GM12892 (cell line): Measurements from ENCODE around the gene CD52.
"Not testable (repeated sequence)": the region's sequence is repeated elsewhere in the genome, so short reads cannot be mapped to it uniquely, and the experiment has no call there.

ENCODE experiments used
- DNase-seq: peaks from one replicate; pipeline ENCODE4 v3.0.0; 2011; ENCODE audit not compliant: insufficient read length
- FAIRE-seq: peaks from 2 replicates; lab custom pipeline; 2011; peaks lifted over from hg19 to GRCh38; lab: Jason Lieb, UNC
- POLR2A ChIP-seq: IDR thresholded peaks from 2 replicates; pipeline ENCODE4 v1.6.1; 2011; ENCODE audit warnings: low read depth, low read length, control low read depth
- POLR2AphosphoS5 ChIP-seq: IDR thresholded peaks from 2 replicates; pipeline ENCODE4 v1.6.1; 2011; ENCODE audit warnings: low read depth, low read length, control low read depth
- TAF1 ChIP-seq: IDR thresholded peaks from 2 replicates; pipeline ENCODE4 v1.6.1; 2011; ENCODE audit warnings: low read depth, mild to moderate bottlenecking, control low read depth, low read length, borderline replicate concordance

CD52 gene

DNA sequence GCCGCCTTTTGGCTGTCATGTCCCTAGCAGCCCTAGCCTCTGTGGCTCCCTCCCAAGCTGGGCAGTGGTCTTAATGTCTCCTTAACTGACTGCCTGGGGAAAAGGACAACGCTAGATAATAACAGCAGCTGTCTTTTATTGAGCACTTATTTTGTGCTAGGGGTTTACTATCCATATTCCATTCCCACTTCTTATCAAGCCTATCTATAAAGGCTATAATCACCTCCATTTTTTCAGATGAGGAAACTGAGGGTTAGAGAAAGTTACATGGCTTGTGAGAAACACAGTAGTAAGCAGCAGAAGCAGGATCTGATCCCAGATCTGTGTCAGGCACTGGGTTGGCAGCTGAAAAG, 31.7 kb upstream of the CD52 start:
- TF ChIP-seq TAF1 (no peak), POLR2A (no peak), POLR2AphosphoS5 (no peak)
- no peak for DNase-seq
- FAIRE-seq, result no peak

DNA sequence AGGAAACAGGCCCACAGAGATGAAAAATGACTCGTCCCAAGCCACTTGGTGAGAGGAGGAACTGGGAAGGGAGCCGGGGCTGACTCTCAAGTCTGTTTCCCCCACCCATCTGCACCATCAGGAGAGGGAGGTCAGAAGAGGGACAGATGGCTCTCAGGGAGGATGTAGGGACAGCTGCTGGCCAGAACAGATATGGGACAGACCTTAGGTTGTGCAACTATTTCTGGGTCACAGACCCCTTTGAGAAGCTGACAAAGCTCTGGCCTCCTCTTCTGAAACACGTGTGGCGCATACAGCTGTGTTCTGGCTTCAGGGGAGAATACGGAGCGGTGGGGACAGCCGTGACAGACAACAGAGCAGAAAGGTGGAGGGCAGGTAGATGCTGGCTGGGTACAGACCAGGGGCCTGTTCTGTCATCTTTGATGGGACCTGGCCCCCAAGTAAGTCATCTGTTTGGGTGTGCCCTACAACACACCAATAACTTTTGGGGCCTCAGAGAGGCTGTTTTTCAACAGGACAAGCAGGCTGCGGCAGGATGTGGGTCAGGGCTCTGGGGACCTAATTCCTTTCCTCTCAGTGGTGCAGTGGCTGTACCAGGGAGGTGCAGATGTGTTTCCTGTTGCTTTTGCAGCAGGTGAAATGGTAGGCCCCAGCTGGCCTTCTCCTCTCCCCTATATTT, 30.6 kb upstream of the CD52 start:
- DNase-seq (peak; percentile 71), FAIRE-seq (peak; percentile 82)
- TF ChIP-seq POLR2A (0 out of 2 replicates have a peak, but pooled peaks have one; percentile 57), TAF1 (no peak)

DNA sequence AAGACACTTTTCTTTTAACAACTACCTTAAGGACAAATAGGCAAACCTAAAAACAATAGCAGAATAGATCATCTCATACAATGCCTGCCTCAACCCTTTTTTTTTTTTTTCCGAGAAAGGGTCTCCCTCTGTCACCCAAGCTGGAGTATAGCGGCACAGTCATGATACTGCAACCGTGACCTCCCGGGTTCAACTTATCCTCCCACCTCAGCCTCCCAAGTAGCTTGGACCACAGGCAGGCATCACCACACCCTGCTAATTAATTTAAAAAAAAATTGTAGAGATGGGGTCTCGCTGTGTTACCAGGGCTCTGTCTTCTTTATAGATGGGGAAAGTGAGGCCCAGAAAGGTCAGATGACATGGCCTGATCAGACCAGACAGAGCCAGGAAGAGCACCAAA, 29.9 kb upstream of the CD52 start:
- no peak for FAIRE-seq
- TF ChIP-seq POLR2AphosphoS5 (no peak), TAF1 (no peak), POLR2A (no peak)
- no peak for DNase-seq

DNA sequence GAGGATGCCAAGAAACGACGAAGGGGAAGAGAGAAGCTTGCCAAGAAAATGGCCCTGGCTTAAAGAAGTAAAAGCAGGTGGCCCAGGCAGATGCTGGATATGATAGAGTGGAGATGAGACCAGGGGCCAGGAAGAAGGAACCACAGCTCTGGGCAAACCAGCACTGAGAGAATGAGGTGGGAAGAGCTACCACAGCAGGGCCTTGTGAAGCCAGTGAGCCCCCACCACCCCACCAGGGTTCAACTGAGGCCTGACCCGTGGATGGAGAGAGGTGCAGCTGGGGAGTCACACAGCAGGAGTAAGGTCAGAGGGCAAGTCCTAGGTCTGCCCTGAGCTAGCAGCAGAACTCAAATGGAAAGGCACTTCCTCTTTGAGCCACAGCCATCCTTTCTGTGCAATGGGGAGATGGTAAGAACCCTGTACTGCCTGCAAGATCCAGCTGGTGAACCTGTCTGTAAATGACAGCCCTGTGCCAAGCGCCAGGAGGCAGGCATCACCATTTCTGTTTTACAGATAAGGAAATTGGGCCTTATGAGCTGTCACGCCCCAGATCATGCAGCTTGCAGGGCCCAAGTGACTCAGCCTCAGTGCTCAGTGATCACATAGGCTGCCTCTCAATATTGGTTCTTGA, 29.3 kb upstream of the CD52 start:
- TF ChIP-seq POLR2A (no peak), TAF1 (no peak), POLR2AphosphoS5 (0 out of 2 replicates have a peak, but pooled peaks have one; percentile 18)
- DNase-seq (no peak), FAIRE-seq (peak; percentile 90)

DNA sequence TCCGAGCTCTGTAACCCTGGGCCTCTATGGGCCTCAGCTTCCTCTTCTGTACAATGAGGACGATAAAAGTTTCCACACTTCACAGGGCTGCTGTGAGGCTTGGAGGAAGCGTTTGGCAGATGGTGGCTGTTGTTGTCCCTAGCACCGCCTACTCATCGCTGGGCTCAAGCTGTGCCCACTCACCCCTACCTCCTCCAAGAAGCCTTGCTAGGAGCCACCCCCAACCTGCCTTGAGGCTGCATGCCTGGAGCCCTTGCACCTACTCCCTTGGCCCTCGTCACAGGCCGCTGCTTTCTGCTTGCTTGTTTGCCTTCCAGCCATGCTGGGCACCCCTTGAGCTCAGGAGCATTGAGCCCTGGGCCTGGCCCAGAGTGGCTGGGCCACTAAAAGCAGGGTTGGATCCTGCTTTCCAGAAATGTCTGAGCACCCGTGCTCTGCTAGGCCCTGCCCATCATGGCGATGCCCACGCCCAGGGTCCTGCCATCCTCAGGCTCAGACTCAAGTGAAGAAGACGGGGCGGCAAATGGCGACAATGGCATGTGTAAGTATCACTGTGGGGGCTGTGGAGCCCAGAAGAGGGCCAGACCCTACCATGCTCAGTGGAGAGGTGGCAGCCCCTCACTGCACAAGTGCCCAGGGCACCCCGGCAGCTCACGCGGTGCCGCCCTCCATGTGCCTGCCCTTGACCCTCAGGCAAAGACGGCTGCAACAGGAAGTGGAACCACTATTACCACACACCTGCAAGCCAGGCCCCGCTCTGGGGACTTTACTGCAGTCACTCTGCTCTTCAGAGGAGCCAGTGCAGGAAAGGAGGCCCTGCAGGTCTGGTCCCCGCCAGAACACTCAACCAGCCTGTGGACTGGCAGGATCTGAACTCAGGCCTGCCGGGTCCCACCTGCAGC, 28.3 kb upstream of the CD52 start:
- TF ChIP-seq POLR2A (peak; percentile 57; the same call in 1 of the 2 replicates), POLR2AphosphoS5 (peak; percentile 25; the same call in 1 of the 2 replicates), TAF1 (peak; percentile 13; the same call in 1 of the 2 replicates)
- FAIRE-seq, result peak; percentile 87

DNA sequence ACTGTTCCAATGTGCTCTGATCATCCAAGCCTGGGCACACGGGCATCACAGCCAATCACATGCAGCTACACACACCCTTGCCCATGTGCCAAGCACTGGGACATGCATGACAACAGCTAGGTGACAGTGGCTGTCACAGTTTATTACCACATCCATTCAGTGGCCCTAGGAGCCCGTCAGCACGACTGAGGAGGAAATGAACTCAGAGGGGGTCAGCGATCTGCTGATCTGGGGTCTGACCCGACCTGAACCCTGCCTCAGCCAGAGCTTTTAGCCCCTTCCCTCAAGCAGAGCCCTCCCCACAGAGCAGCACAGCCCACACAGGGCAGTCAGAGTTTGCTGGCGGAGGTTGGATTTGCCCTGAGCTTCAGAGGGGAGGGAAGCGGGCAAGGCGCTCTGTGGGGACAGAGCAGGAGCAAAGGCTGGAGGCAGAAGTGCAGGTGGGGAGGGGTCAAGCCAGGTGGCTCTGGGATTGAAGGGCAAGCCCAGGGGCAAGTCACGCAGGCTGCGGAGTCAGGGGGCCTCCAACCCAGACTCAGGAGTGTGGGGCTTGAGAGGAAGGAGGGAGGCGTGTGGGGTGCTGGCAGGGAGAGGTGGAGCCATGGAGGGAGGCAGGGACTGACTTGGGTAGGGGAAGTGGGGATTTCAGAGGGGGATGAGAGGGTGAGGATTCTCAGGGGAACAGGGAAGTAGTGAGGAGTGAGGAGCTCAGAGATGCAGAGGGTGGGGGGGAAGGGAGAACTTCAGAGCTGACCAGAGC, 27.5 kb upstream of the CD52 start:
- TF ChIP-seq TAF1, result no peak
- TF ChIP-seq POLR2AphosphoS5, result no peak
- no peak for TF ChIP-seq POLR2A
- no peak for FAIRE-seq
- no peak for DNase-seq

More for the DNA sequence above, 28.3 kb upstream of the CD52 start:
- peak; percentile 85 for DNase-seq

DNA sequence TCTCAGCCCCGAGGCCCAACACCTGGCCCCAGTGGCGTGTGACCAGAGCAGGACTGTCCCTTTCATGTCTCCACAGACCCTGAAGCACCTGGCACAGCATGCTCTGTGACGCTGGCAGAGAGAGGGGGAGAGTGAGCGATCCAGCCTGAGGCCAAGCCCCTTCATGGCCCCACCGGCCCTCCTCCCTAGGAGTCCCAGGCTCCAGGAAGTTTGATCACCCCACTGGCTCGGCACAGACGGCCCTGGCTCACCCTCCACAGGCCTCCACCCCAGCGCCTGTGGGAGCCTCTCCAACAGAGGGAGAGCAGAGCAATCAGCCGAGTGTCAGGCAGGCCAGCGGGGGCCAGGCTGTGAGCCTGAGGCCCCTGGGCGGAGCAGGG, 26.9 kb upstream of the CD52 start:
- DNase-seq (no peak), FAIRE-seq (no peak)
- TF ChIP-seq POLR2AphosphoS5, result no peak
- no peak for TF ChIP-seq POLR2A
- no peak for TF ChIP-seq TAF1

DNA sequence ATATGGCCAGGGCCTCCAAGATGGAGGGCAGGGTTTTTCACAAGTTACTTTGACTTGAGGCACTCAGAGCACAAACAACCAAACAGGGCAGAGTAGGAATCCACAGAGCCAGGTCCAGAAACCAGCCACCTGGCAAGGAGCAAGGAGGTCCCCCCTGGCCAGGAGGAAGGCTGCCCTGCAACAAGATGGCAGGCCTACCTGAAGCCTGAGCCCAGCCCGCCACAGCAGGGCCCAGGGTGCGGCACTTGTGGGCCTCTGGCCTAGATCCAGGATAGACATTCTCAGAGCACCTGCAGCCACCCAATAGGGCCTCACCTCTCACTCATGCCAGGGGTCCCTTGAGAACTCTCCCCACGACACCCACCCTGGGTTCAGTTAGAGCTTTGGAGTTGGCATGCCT, 26.3 kb upstream of the CD52 start:
- TF ChIP-seq TAF1, result no peak
- TF ChIP-seq POLR2A, result no peak
- no peak for TF ChIP-seq POLR2AphosphoS5
- FAIRE-seq, result no peak
- DNase-seq, result no peak

DNA sequence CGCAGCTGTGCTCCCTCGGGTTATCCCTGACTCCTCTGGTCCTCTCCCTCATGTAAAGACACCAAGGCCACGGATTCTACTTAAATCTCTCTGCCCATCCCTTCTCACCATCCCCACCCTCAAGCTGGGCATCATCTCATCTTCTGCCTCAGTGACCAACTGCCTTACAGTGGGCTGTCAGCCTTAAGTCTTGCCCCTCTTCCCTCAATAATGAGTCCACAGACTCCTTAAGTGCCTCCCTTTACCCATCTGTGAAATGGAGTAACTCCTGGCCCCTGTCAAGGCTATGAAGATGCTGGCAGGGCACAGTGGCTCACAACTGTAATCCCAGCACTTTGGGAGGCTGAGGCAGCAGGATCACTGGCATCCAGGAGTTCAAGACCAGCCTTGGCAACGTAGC, 25.8 kb upstream of the CD52 start:
- TF ChIP-seq POLR2AphosphoS5 (no peak), TAF1 (no peak), POLR2A (no peak)
- FAIRE-seq (no peak), DNase-seq (no peak)

DNA sequence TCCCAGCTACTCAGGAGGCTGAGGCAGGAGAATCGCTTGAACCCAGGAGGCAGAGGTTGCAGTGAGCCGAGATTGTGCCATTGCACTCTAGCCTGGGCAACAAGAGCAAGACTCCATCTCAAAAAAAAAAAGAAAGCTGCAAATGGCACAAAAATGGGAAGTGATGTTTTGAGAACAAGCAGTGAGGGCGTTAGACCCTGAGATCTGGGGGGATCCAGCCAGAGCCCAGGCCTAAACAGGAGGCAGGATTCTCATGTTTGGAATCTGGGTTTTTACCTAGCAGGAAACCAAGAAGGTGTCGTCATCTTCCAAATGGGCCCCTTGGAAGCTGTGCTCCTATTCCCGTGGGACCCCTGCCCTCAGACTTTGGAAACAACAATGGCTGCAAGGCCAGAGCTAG, 25.0 kb upstream of the CD52 start:
- not testable (repeated sequence) for FAIRE-seq, DNase-seq

DNA sequence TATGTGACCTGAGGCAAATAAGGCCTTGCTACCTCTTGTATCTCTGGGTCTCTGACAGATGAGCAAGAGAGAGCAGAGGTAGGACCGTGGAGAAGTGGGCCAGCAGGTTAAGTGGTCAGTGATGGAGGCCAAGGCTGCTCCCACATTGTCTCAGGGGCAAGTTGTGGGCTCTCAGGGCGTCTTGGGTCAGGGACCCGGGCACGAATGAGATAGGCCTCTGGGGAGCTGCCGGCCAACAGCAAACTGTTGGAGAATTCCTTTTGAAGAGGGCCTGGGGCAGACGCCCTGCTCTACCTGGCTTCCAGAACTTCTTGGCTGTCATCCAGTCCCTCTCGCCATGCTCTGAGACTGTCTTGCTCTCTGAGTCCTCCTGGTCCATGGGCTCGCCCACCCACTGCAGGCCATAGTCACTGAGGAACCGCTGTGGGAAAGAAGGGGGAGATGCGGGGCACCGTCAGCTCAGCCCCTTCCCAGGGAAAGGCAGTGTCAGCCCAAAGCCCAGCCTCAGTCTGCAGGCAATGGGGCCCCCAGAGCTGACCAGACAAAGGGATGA, 23.8 kb upstream of the CD52 start:
- FAIRE-seq, result no peak
- DNase-seq, result no peak
- TF ChIP-seq POLR2A (no peak), TAF1 (no peak), POLR2AphosphoS5 (no peak)
